B cell (primary cell): ENCODE data around the gene PHLDB2. TPM values are rescaled to one million over a fixed set of nuclear protein-coding genes. Genes with fewer than 3 reads are reported as not detected.

Experiments used
- ATAC-seq: fragments of 200-7000 bp; cut with Tn5 transposase; one replicate; pipeline ENCODE4 v1.10.0; 2021; ENCODE audit warnings: low read depth, mild to moderate bottlenecking, moderate number of reproducible peaks, moderate library complexity
- CTCF ChIA-PET: fragments of 350-600 bp; sonication (Branson Sonifier 250); formaldehyde crosslinking; loops from one replicate; lab custom pipeline; 2021; ENCODE audit warnings: antibody characterized with exemption, inconsistent platforms; lab: Charles Lee
- POLR2A ChIA-PET: fragments of 350-600 bp; sonication (Branson Sonifier 250); formaldehyde crosslinking; loops from one replicate; lab custom pipeline; 2021; ENCODE audit warnings: antibody characterized with exemption; lab: Charles Lee
- DNase-seq: peaks from one replicate; pipeline ENCODE4 v3.0.0; 2013
- H2AFZ ChIP-seq: 2 replicates; pipeline ENCODE4 v1.6.1; 2012; ENCODE audit warnings: mild to moderate bottlenecking, low read depth, low read length; ENCODE audit not compliant: insufficient read depth, poor library complexity, severe bottlenecking
- H3K27ac ChIP-seq, 2 donors: 1 replicate in 1 of 2; 2 replicates in 1 of 2; pipeline ENCODE4 v1.5.1; 2012 to 2013; ENCODE audit warnings: low read length in 2 of 2, mild to moderate bottlenecking in 2 of 2, moderate library complexity in 1 of 2
- H3K27me3 ChIP-seq, 4 experiments: fragments of 200-600 bp in 1 of 4; sonication (generic) in 1 of 4; replicated peaks in 1 of 4; 1 replicate in 2 of 4; 2 replicates in 2 of 4; pipeline versions ENCODE4 v1.6.1 to v1.7.0; 2013 to 2016; ENCODE audit warnings: low read length in 3 of 4, mild to moderate bottlenecking in 2 of 4, mixed read lengths in 1 of 4, moderate library complexity in 1 of 4; ENCODE audit not compliant: insufficient read depth in 4 of 4, control insufficient read depth in 3 of 4; ENCODE audit errors: control extremely low read depth in 1 of 4
- H3K36me3 ChIP-seq, 2 experiments: replicated peaks in 1 of 2; 1 replicate in 1 of 2; 2 replicates in 1 of 2; pipeline versions ENCODE4 v1.6.1 to v1.7.1; 2013; ENCODE audit warnings: low read length in 1 of 2; ENCODE audit not compliant: insufficient read depth in 2 of 2, control insufficient read depth in 1 of 2; ENCODE audit errors: control extremely low read depth in 1 of 2, extremely low read depth in 1 of 2
- H3K4me1 ChIP-seq, 2 donors: fragments of 200-600 bp in 1 of 2; sonication (generic) in 1 of 2; 1 replicate in 1 of 2; 2 replicates in 1 of 2; pipeline versions ENCODE4 v1.5.1 to v1.6.1; 2013 to 2017; ENCODE audit warnings: low read length in 2 of 2; ENCODE audit not compliant: control insufficient read depth in 2 of 2, insufficient read depth in 2 of 2
- H3K4me2 ChIP-seq: replicated peaks from 2 replicates; pipeline ENCODE3; 2012; ENCODE audit warnings: mild to moderate bottlenecking, low read depth, low read length; ENCODE audit not compliant: poor library complexity, severe bottlenecking
- H3K4me3 ChIP-seq, 5 experiments: fragments of 200-600 bp in 1 of 5; sonication (generic) in 1 of 5; 1 replicate in 3 of 5; 2 replicates in 2 of 5; pipeline versions ENCODE4 v1.5.1 to v1.7.0; 2011 to 2016; ENCODE audit warnings: low read length in 4 of 5, mild to moderate bottlenecking in 4 of 5, low read depth in 2 of 5, control low read depth in 1 of 5, moderate library complexity in 1 of 5; ENCODE audit not compliant: insufficient read depth in 1 of 5; ENCODE audit errors: control extremely low read depth in 1 of 5, extremely low read depth in 1 of 5
- H3K79me2 ChIP-seq: fragments of 200-600 bp; sonication (generic); one replicate; pipeline ENCODE4 v1.6.0; 2016; ENCODE audit warnings: low read length; ENCODE audit not compliant: control insufficient read depth, insufficient read depth
- H3K9ac ChIP-seq: fragments of 200-600 bp; sonication (generic); 2 replicates; pipeline ENCODE4 v1.6.1; 2017; ENCODE audit warnings: mild to moderate bottlenecking, low read length, moderate library complexity
- H3K9me3 ChIP-seq, 3 donors: one replicate each; pipeline versions ENCODE4 v1.6.1 to v1.7.1; 2013; ENCODE audit warnings: low read length in 2 of 3; ENCODE audit not compliant: control insufficient read depth in 2 of 3, insufficient read depth in 1 of 3; ENCODE audit errors: control extremely low read depth in 1 of 3
- H4K20me1 ChIP-seq: 2 replicates; pipeline ENCODE4 v1.6.0; 2012; ENCODE audit warnings: mild to moderate bottlenecking, low read length; ENCODE audit not compliant: insufficient read depth, control insufficient read depth, poor library complexity, severe bottlenecking
- H3K27ac Mint-ChIP-seq: one replicate; pipeline ENCODE4 v1.8.0; 2021; ENCODE audit warnings: mixed read lengths
- H3K27me3 Mint-ChIP-seq: one replicate; pipeline ENCODE4 v1.8.0; 2021; ENCODE audit warnings: mixed read lengths
- H3K4me1 Mint-ChIP-seq: one replicate; pipeline ENCODE4 v1.8.0; 2021; ENCODE audit warnings: mixed read lengths
- H3K4me3 Mint-ChIP-seq: one replicate; pipeline ENCODE4 v1.8.0; 2021; ENCODE audit warnings: mixed read lengths
- H3K9me3 Mint-ChIP-seq: one replicate; pipeline ENCODE4 v1.8.0; 2022; ENCODE audit warnings: mixed read lengths; ENCODE audit not compliant: insufficient read depth
- EZH2 ChIP-seq: IDR thresholded peaks from 2 replicates; pipeline ENCODE4 v1.6.1; 2012; ENCODE audit warnings: borderline replicate concordance, low read depth, mild to moderate bottlenecking, moderate library complexity, low read length; ENCODE audit not compliant: insufficient read depth, poor library complexity, severe bottlenecking
- WGBS: methylation state at CpG from one replicate; pipeline ENCODE4 v1.1.5; 2013; ENCODE audit warnings: missing lambda C conversion rate; ENCODE audit not compliant: insufficient coverage; 5-methylcytosine and 5-hydroxymethylcytosine counted together
- intact Hi-C: fragments of 100-400 bp; cut with micrococcal nuclease; formaldehyde crosslinking; loops from one replicate; pipeline ENCODE4 v1.10.0; 2022
- polyA plus RNA-seq: library from polyadenylated mRNA; depleted of rRNA; stranded (reverse); fragments of >200 nt; gene quantifications from 2 replicates; pipeline ENCODE4 v1.2.3, GENCODE V29; 2012
- total RNA-seq, 2 donors: library from RNA; stranded (reverse); fragments of 120-200 nt in 1 of 2; gene quantifications; 1 replicate in 1 of 2; 2 replicates in 1 of 2; pipeline versions ENCODE4 v1.2.3 to v1.2.4, GENCODE V29; 2013 to 2022
- TF ChIP-seq, protein P1 (sequence below): fragments of 200-600 bp; IDR thresholded peaks from one replicate; pipeline ENCODE4 v1.8.0; 2022; ENCODE audit warnings: antibody characterized with exemption, mild to moderate bottlenecking

Gene PHLDB2
- total and polyA plus RNA-seq, 2 donors (not counting 1 experiment from before 2014, with no cell fraction given): 1.3 to 6.3 TPM

DNA sequence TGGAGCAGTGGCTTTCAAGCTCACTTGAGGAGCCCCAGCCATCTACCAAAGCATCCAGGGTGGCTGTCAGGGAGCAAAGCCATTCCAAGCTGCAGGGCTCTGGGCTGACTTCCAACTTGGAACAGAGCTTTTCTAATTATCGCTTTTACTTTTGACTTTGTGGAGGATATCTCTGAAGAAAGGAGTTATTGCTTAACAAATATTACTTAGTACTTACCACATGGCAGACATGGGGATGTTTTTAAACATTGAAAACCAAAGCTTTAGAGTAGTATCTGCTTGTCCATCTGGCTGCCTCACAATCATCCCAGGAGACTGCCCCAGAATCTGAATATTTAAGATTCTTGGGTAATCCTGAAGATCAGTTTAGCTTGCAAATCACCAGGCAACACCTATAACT is 148.6 kb downstream of the PHLDB2 start:
- H3K27me3 Mint-ChIP-seq: no peaks in the 10 kb centered on the region

DNA sequence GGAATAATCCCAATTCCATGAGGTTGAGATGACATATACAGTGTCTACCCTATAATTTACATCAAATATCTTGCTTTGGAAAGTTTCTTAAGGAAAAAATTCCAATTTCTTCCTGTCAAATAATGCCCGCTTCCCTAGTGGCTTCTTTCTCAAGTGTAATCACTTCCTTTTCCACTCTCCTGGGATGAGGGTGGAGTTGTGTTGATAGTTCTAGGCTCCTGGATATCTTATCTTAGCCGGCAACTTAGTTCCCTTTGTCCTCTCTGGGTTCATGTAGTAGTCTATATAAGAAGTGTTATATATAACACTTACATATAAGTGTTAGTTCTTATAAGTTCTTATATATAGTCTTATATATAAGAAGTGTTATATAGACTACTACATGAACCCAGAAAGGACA is 150.6 kb downstream of the PHLDB2 start:
- DNase-seq (no peak), ATAC-seq (no peak)
- peaks cover 0 to 3% of the 10 kb centered on the region in 2 donors for H3K4me1 ChIP-seq
- H3K79me2 ChIP-seq: no peaks in the 10 kb centered on the region
- Mint-ChIP-seq H3K4me3 (no peak overlapping the region), H3K27me3 (no peaks in the 10 kb centered on the region), H3K9me3 (no peaks in the 10 kb centered on the region), H3K4me1 (peaks cover 9% of the 10 kb centered on the region), H3K27ac (no peak overlapping the region)
- no peaks in the 10 kb centered on the region for H4K20me1 ChIP-seq
- WGBS: no CpG with 5 or more reads among the region's 2 CpGs
- no peak overlapping the region for H3K4me2 ChIP-seq
- H3K36me3 ChIP-seq: no peaks in the 10 kb centered on the region
- H3K4me3 ChIP-seq: no peak overlapping the region
- H3K9me3 ChIP-seq: no peaks in the 10 kb centered on the region
- no peaks in the 10 kb centered on the region for H3K27me3 ChIP-seq
- POLR2A ChIA-PET: no interaction called here
- CTCF ChIA-PET: interaction anchor here (1.4 kb wide), 1 partner anchor 27 kb away, joined by 3 read pairs; no protein-coding TSS in a partner anchor
- H3K9ac ChIP-seq: no peak overlapping the region
- no peak overlapping the region for H2AFZ ChIP-seq
- intact Hi-C loops: no loop called here
- TF ChIP-seq, protein P1, sequence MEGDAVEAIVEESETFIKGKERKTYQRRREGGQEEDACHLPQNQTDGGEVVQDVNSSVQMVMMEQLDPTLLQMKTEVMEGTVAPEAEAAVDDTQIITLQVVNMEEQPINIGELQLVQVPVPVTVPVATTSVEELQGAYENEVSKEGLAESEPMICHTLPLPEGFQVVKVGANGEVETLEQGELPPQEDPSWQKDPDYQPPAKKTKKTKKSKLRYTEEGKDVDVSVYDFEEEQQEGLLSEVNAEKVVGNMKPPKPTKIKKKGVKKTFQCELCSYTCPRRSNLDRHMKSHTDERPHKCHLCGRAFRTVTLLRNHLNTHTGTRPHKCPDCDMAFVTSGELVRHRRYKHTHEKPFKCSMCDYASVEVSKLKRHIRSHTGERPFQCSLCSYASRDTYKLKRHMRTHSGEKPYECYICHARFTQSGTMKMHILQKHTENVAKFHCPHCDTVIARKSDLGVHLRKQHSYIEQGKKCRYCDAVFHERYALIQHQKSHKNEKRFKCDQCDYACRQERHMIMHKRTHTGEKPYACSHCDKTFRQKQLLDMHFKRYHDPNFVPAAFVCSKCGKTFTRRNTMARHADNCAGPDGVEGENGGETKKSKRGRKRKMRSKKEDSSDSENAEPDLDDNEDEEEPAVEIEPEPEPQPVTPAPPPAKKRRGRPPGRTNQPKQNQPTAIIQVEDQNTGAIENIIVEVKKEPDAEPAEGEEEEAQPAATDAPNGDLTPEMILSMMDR: no peak
- no peak for TF ChIP-seq EZH2
- no peak overlapping the region for H3K27ac ChIP-seq

More for the DNA sequence above, 148.6 kb downstream of the PHLDB2 start:
- TF ChIP-seq, protein P1: no peak
- no peak for TF ChIP-seq EZH2
- H3K4me1 ChIP-seq: no peaks in the 10 kb centered on the region
- H3K27me3 ChIP-seq: no peaks in the 10 kb centered on the region
- H3K4me3 ChIP-seq: no peak overlapping the region
- DNase-seq (no peak), ATAC-seq (no peak)
- ChIA-PET POLR2A (no interaction called here), CTCF (interaction anchor here (1.1 to 2.0 kb wide), 4 partner anchors 8 to 40 kb away, joined by 3 to 9 read pairs (median 4); no protein-coding TSS in a partner anchor)
- H3K79me2 ChIP-seq: no peaks in the 10 kb centered on the region
- no peaks in the 10 kb centered on the region for H3K36me3 ChIP-seq
- Mint-ChIP-seq H3K4me3 (no peak overlapping the region), H3K4me1 (no peaks in the 10 kb centered on the region), H3K9me3 (no peaks in the 10 kb centered on the region), H3K27ac (no peak overlapping the region)
- no peak overlapping the region for H3K9ac ChIP-seq
- no peak overlapping the region for H3K27ac ChIP-seq
- WGBS: no CpG with 5 or more reads among the region's 1 CpG
- H2AFZ ChIP-seq: no peak overlapping the region
- H4K20me1 ChIP-seq: no peaks in the 10 kb centered on the region
- H3K9me3 ChIP-seq: no peaks in the 10 kb centered on the region
- H3K4me2 ChIP-seq: no peak overlapping the region
- intact Hi-C loops: no loop called here
